GM21825 (cell line): ENCODE results near the gene ZNF655.

ENCODE experiments used
- ATAC-seq: cut with Tn5 transposase; IDR thresholded peaks from one replicate; pipeline ENCODE4 v1.9.1; 2021; ENCODE audit warnings: mild to moderate bottlenecking, moderate library complexity; ENCODE audit not compliant: unreplicated experiment

ZNF655 gene

DNA sequence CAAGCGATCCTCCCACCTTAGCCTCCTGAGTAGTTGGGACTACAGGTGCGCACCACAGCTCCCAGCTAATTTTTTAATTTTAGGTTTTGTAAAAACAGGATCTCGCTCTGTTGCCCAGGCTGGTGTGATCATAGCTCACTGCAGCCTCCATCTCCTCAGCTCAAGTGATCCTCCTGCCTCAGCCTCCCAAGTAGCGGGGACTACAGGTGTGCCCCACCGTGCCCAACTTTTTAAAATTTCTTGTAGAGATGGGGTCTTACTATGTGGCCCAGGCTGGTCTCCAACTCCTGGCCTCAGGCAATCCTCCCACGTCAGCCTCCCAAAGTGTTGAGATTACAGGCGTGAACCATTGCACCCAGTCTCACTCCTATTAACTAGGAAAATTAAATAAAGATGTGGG is 47.1 kb downstream of the ZNF655 start:
- no peak for ATAC-seq

DNA sequence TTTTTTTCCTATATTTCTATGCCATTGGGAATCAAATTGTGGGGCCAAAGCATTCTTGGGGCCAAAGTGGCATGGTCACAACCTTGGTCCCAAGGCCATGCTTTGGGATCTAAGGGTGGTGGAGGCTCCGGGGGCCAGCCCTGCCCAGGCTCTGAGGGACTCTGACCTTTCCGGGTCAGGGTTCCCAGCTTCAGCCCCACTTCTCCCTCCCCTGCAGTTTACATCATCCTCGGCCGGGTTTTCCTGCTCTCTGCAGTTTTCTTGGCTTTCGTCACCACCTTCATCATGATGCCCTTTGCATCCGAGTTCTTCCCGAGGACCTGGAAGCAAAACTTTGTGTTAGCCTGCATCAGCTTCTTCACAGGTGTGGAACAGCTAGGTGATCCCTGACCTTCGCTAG is 48.1 kb downstream of the ZNF655 start:
- ATAC-seq = no peak

DNA sequence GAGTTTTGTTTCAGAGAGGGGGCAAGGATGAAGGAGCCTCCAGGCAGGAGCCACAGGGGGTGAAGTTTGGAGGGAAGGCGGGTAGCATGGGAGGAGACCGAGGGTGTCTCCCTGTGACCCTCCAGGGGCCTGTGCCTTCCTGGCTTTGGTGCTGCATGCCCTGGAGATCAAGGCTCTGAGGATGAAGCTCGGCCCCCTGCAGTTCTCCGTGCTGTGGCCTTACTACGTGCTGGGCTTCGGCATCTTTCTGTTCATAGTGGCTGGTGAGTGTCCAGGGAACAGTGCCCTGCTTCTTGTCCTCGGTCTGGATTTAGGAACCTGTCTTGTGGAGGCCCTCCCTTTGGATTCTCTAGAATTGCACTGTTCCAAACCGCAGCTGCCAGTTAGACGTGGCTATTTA is 49.1 kb downstream of the ZNF655 start:
- ATAC-seq = no peak

DNA sequence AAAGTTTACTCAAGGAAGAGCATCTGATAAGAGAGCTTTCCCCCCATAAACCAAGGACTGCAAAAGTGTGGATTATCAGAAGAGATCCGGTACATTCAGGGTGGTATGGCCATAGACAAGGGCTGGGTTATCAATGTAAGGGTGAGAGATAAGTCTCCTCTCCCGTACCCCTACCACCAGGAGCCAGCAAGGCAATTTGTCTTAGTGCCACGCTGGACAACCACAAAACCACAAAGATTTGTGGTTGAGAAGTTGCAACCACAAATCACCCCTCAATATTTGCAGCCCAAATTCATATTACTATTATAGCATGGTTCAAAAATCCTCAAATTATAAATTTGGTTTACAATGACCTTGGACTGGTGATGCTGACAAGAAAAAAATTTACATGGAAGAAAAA is 56.1 kb downstream of the ZNF655 start:
- no peak for ATAC-seq

DNA sequence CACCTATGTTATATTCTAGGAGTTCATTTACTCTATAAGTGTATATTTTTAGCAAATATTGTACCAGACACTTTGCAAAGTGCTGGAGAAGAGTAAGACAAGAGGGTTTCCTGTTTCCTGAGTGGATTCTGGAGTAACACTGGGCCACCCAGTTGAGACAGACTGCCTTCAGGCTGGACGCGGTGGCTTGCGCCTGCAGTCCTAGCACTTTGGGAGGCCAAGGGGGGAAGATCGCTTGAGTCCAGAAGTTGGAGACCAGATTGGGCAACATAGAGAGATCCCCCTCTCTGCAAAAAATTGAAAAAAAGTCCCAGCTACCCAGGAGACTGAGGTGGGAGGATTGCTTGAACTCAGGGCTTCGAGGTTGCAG is 57.5 kb downstream of the ZNF655 start:
- ATAC-seq = no peak

DNA sequence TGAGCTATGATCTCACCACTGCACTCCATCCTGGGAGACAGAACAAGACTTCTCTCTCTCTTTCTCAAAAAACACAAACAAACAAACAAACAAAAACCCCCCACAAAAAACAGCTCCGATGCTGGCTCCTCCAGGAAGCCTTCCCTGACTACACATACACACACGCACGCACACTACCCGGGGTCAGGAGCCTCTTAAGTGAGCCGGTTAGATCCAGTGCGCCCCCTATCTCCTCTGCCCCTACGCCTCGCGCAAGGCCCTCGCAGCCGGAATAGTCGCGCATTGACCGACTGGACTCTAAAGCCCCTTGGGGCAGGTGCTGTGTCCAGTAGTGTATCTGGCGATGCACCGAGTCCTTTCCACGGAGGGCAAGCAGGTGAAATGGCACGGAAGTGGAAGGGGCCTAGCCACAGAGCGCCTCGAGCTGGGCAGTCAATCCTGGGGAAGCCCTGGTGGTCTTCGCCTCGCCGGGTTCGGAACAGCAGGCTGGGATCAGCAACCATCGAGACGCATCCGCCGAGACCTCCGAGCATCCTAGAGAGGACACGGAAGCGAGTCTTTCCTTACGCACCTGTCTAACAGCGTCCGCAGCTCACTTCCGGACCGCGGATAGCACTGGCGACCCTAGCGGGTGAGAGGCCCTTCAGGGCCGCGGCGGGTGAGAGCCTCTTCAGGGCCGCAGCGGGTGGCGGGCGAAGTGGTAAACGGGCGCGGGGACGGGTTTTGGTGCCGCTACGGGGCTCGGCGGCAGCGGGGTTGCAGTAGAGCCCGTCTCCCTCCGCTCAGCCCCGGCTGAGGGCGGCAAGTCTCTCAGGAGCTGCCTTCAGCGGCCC is 58.1 kb downstream of the ZNF655 start, which contains the start of gene ZSCAN25:
Gene ZSCAN25, plus strand, starts transcription at position 588 of the 833 bp plus-strand sequence. CDS start 2,661 bp downstream, outside the sequence.
- ATAC-seq = peak; percentile 94

DNA sequence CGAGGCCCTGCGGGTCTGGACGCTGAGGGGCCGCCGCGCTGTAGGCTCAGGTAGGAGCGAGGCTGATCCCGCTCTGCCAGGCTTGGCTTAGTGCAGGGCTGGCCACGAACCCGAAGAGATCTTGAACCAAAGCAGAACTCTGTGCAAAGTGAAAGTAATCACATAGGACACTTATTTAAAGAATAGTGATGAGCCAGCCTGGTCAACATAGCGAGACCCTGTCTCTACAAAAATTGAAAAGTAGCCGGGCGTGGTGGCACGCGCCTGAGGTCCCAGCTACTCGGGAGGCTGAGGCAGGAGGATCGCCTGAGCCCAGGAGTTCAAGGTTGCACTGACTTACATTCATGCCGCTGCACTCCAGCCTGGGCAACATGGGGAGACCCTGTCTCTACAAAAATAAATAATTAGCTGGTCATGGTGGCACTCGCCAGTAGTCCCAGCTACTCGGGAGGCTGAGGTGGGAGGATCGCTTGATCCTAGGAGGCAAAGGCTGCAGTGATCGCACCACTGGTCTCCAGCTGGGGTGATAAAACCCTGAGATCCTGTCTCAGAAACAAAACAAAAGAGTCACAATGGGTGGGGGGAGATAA is 58.8 kb downstream of the ZNF655 start:
- no peak for ATAC-seq

DNA sequence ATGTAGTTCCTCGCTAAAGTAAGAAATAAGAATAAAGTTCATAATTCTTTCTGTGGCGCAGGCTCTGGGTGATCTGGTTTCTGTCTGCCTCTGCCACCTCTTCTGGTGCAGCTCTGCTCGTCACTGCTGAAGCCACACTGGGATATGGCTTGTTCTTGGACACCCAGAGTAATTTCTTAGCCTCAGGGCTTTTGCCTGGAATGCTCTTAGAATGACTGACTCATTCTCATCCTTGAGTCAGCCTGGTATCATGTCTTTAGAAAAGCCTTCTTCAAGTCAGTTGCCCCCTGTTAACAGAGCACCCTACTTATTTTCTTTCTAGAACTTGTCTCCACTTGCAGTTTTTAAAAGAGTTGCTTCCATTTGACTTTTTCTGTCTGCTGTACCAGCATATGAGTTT is 60.3 kb downstream of the ZNF655 start:
- no peak for ATAC-seq

DNA sequence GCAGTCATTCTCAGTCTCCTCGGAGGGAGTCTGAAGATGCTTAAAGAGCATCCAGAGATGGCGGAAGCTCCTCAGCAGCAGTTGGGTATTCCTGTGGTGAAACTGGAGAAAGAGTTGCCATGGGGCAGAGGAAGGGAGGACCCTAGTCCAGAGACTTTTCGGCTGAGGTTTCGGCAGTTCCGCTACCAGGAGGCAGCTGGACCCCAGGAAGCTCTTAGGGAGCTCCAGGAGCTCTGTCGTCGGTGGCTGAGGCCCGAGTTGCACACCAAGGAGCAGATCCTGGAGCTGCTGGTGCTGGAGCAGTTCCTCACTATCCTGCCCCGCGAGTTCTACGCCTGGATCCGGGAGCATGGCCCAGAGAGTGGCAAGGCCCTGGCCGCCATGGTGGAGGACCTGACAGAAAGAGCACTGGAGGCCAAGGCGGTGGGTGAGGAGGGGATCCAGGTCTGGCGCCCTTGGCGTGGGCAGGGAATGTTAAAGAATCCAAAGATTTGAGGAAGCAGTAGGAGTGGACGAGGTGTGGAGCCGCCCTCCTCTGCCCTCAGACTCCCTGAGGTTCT is 61.2 kb downstream of the ZNF655 start:
- no peak for ATAC-seq

DNA sequence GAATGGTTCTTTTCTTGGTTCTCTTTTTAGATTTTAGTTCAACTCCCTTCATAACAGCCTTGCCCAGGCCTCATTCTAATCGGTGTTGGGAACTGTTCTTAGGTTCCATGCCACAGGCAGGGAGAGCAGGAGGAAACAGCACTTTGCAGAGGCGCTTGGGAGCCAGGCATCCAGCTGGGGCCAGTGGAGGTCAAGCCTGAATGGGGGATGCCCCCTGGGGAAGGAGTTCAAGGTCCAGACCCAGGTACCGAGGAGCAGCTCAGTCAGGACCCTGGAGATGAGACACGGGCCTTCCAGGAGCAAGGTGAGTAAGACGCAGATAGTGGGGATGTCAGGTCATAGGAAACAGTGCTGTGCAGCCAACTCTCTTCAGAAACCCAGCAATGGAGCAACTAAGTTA is 62.8 kb downstream of the ZNF655 start:
- no peak for ATAC-seq

DNA sequence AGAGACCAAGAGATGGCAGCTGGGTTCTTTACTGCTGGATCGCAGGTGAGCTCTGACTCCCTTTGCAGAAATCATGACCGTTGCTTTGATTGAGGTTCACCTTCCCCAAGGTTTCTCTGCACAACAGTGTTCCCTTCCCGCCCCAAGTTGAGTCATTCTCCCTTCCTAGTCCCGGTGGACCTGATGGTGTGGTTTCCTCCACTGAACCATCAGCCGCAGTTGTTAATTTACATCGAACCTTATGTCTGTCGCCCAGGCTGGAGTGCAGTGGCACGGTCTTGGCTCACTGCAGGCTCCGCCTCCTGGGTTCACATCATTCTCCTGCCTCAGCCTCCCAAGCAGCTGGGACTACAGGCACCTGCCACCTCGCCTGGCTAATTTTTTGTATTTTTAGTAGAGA is 64.2 kb downstream of the ZNF655 start:
- no peak for ATAC-seq

DNA sequence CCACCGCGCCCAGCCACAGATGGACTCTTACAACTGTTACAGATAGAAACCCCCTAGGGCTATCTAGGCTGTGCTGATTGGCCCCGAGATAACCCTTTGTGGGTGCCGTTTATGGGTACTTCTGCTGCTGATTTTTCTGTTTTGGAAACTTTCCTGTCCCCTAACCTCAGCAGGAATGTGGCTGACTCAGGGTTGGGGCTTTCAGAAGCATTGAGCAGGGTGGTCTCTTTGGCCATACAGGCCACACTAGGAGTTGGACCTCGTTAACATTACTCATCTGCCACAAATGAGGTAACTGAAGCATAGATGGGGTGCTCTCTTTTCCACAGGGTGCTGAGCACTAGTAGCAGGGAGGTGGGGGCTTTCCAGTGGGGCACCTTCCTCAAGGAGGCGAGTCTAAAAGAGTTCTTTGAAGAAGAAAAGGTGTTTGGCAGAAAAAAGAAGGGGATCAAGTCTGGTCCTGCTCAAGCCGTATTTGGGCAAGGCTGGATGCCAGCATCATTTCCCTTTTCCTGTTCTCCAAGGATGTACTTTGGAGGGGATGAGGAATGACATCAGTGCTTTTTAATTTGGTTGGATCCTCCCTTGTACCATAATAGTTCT is 64.8 kb downstream of the ZNF655 start:
- no peak for ATAC-seq

DNA sequence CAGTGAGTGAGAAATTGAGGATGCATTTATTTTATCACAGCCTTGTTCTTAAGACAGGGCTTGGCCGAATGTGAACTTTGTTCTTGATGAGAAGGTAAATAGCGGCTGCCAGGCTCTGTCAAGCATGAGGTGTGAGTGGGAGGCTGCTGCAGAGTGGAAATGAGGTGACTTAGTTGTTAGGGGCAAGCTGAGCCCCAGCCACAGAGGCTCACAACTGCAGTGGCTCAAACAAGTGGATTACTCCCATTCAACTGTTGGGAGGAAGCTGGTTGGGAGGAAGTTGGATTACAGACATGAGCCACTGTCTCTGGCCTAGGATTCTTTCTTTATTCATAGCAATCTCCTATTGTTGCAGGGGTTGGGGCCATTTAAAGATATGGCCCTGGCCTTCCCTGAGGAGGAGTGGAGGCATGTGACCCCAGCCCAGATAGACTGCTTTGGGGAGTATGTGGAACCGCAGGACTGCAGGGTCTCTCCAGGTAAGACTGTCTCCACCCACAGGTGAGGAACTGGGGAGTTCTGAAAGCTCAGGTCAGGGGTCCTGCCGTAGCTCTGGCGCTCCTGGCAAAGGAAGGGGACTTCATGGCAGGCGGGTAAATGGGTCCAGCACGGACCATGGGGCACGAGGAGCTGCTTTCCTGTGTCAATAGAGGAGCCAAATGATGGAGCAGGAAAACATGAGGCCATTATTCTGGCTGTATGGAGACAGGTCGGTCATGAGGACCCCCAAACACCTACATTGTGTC is 65.4 kb downstream of the ZNF655 start:
- ATAC-seq = no peak

DNA sequence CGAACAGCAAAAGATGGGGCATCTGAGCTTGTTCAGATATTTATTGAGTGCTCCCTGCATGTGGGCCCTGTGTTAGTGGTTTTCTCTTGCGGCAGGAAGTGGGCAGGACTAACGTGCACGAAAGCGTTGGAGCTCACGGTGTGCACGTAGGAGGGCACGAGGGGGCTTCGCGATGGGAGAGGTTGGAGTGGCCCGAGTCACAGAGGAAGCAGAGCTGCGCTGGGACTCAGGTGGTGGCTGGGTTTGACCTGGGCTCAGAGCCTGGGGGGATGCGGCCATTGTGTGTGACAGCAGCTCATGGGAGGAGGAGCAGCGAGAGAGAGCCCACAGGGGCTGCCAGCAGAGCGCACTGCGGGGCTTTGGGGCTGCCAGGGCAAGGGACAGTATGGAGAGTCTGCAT is 66.0 kb downstream of the ZNF655 start:
- ATAC-seq = no peak

DNA sequence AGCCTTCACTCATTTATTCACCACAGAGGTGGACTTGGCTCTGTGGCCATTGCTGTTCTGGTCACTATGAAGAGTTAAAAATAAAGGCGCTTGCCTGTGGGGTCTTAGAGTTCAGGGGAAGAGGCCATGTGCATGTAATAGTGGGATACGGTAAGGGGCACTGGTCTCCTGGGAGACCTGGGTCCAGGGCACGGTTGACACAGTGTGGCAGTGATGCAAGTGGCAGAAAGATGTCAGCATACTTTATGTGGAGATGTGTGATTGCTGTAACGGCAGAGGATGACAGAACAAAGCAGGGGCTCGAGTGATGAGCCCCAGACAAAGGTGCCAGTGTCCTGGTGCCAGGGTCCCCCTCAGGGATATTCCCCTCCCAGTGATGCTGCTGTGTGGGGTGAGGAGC is 66.9 kb downstream of the ZNF655 start:
- ATAC-seq = no peak

DNA sequence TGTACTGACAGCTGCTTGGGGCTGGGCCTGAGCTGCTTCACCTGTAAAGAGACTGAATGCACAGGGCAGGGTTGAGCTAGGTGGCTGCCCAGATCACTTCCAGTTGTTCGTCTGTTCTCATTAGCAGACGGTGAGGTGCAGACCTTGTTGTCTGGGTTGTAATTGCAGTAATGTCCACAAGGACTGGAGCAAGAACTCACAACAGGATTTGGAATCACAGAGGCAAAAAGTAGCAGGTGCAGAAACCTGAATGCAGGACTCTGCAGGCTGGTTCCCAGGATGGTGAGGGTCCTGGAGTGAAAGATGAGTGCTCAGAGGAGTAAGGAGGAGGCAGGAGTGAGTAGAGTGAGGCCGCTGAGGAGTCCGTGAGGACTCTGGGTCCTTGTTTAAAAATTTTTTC is 67.5 kb downstream of the ZNF655 start:
- ATAC-seq = no peak
